ENCODE measurements around the gene TMPRSS4. TPM values are rescaled to one million over a fixed set of nuclear protein-coding genes. Genes with fewer than 3 reads are reported as not detected.

Gene TMPRSS4, protein sequence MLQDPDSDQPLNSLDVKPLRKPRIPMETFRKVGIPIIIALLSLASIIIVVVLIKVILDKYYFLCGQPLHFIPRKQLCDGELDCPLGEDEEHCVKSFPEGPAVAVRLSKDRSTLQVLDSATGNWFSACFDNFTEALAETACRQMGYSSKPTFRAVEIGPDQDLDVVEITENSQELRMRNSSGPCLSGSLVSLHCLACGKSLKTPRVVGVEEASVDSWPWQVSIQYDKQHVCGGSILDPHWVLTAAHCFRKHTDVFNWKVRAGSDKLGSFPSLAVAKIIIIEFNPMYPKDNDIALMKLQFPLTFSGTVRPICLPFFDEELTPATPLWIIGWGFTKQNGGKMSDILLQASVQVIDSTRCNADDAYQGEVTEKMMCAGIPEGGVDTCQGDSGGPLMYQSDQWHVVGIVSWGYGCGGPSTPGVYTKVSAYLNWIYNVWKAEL
- 1 to 10 TPM in 2 of 4 donors, under 1 TPM in 2; 0.56 to 4.6 (median 1.3) TPM for total RNA-seq

GRCh38 chr11:118076754-118077281, at the start of gene TMPRSS4:
Gene TMPRSS4, plus strand, starts transcription at chr11:118077078. Its CDS starts 225 bp downstream, at chr11:118077303.
- 50 to 62% methylated on average over 6 to 7 of the region's 7 CpGs for WGBS, 2 donors
- intact Hi-C loops (cut with DNase I; ENCODE audit: low total_unique reads), result no loop called here
- no peak for TF ChIP-seq POLR2A (IDR thresholded peaks at IDR 0.05)
- TF ChIP-seq CTCF (IDR thresholded peaks at IDR 0.05), result no peak
- DNase-seq (ENCODE audit: low spot score in 2 of 2), result no peak
- H3K4me3 ChIP-seq (ENCODE audit: low read depth, poor library complexity, severe bottlenecking), result no peak within 1 kb of the TSS

GRCh38 chr11:118027694-118028093, 49.2 kb upstream of the TMPRSS4 start:
- no peak for DNase-seq (ENCODE audit: low spot score in 2 of 2)
- intact Hi-C loops (cut with DNase I; ENCODE audit: low total_unique reads), result no loop called here
- WGBS, 2 donors, result 82 to 88% methylated on average over 4 of the region's 4 CpGs
- H3K4me3 ChIP-seq (ENCODE audit: low read depth, poor library complexity, severe bottlenecking), result no peak overlapping the region
- no peak for TF ChIP-seq POLR2A (IDR thresholded peaks at IDR 0.05)
- TF ChIP-seq CTCF (IDR thresholded peaks at IDR 0.05), result no peak

- TF ChIP-seq CTCF (IDR thresholded peaks at IDR 0.05) (no peak), POLR2A (IDR thresholded peaks at IDR 0.05) (no peak)
- WGBS, 2 donors, result 67 to 72% methylated on average over 3 of the region's 3 CpGs
- DNase-seq (ENCODE audit: low spot score in 2 of 2), result no peak
- no peak overlapping the region for H3K4me3 ChIP-seq (ENCODE audit: low read depth, poor library complexity, severe bottlenecking)
- intact Hi-C loops (cut with DNase I; ENCODE audit: low total_unique reads), result no loop called here
Observed at GRCh38 chr11:118028626-118029025, 48.3 kb upstream of the TMPRSS4 start.

GRCh38 chr11:118033443-118033842, 43.4 kb upstream of the TMPRSS4 start:
- H3K4me3 ChIP-seq (ENCODE audit: low read depth, poor library complexity, severe bottlenecking), result no peak overlapping the region
- intact Hi-C loops (cut with DNase I; ENCODE audit: low total_unique reads), result no loop called here
- TF ChIP-seq POLR2A (IDR thresholded peaks at IDR 0.05), result no peak
- TF ChIP-seq CTCF (IDR thresholded peaks at IDR 0.05), result no peak
- WGBS, 2 donors, result 63 to 73% methylated on average over 4 of the region's 4 CpGs
- no peak for DNase-seq (ENCODE audit: low spot score in 2 of 2)

GRCh38 chr11:118042141-118042540, 34.7 kb upstream of the TMPRSS4 start:
- H3K4me3 ChIP-seq (ENCODE audit: low read depth, poor library complexity, severe bottlenecking), result no peak overlapping the region
- WGBS, 2 donors, result 65 to 72% methylated on average over 1 of the region's 1 CpG
- no peak for DNase-seq (ENCODE audit: low spot score in 2 of 2)
- intact Hi-C loops (cut with DNase I; ENCODE audit: low total_unique reads), result loop anchor here (10.0 kb wide), 1 partner anchor 217 kb away; the partner anchor contains the start of gene FXYD2
- TF ChIP-seq CTCF (IDR thresholded peaks at IDR 0.05) (no peak), POLR2A (IDR thresholded peaks at IDR 0.05) (no peak)
